ENCODE data around the gene IL22RA1.

Gene IL22RA1

DNA sequence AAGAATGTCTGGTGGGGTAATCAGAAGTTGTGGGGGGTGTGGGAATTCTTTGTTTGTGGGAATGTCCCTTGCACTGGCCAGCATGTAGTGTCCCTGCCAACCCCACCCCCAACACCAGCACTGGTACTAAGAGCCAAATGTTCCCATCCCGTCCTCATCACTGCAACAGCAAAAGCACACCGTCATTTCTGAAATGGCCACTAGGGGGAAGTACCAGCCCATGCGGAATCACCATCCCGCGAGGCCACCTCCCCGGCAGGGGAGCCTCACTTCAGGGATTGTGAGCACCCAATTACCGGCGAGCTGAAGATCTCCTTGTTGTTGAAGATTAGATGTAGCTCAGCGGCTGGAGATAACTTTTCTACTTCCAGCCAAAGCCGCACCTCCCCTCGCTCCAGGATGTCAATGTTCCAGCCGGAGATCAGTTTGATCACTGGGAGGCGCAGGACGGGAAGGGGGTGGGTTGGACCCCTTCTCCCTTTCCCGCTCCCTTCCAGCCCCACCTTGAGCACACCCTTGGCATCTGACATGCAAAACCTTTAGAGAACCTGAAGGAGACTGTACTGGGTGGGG lies 72.0 kb downstream of the IL22RA1 start:
- DNase-seq: peak; percentile 83

DNA sequence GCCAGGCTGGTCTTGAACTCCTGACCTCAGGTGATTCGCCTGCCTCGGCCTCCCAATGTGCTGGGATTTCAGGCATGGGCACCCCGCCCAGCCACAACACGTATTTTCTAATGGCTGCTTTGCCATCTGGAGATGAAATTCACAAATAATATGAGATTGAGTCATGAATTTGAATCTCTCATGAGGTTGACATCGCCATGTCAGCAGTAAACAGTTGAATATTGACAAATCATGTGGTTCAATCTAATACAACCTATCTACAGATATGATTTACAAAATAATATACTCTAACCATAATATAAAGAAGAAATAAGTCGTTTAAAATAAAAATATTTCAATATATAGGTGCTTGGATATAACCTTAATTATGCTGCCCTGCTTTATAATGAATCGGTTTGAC lies 73.1 kb downstream of the IL22RA1 start:
- no peak for DNase-seq

Measured in activated CD4-positive, alpha-beta T cell treated with anti-CD3 and anti-CD28 coated beads, Interleukin-2, Interleukin-6, amounts not matched to agents 100 ng/mL and 50 ng/mL, durations not matched to agents 16 hours and 8 hours (primary cell).